ENCODE results near the gene TMEM237. TPM values are rescaled to one million over a fixed set of nuclear protein-coding genes. Genes with fewer than 3 reads are reported as not detected.
A peak's percentile ranks its signal among the peaks of the same experiment; 100 is the strongest.

Gene TMEM237
- total RNA-seq, 2 donors from 2014 or later = 17.6 to 19.3 TPM

DNA sequence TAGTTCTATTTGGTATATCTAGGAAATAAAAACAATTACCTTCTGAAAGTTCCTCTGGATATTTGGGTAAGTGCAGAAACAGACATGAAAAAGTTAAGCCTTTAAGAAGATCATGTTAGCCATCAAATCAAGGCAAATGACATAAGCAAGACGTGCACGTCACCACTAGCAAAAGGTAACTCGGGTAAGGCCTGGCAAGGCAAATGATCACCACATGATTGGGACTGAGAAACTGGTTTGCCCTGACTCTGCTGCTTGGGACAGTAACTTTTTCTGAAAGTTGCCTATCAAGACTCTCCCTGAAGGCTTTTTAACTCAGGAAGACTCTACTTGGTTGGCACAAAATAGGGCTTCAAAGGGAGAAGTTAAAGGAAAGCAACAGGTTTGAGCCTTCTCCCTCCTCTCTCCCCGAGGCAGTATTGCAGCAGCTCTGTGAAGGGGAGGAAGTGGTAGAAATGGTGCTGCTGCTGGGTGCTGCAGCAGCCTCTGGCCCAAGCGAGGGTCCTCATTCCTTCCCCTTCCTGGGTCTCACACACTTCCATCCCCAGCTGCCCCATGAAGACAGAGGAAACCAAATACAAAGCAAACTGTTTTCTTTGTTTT, 17.1 kb upstream of the TMEM237 start:
- H3K36me3 Mint-ChIP-seq (ENCODE audit: insufficient read depth in 2 of 2) = no peaks in the 10 kb centered on the region
- H3K27me3 Mint-ChIP-seq (ENCODE audit: low read depth) = no peaks in the 10 kb centered on the region
- H3K9me3 Mint-ChIP-seq = no peaks in the 10 kb centered on the region
- no peak overlapping the region for H3K4me3 Mint-ChIP-seq
- ATAC-seq (replicated peaks in 1 of 2) (no peak), DNase-seq (no peak)
- no peak overlapping the region for H3K27ac Mint-ChIP-seq
- no peaks in the 10 kb centered on the region for H3K4me1 Mint-ChIP-seq (ENCODE audit: low read depth)

DNA sequence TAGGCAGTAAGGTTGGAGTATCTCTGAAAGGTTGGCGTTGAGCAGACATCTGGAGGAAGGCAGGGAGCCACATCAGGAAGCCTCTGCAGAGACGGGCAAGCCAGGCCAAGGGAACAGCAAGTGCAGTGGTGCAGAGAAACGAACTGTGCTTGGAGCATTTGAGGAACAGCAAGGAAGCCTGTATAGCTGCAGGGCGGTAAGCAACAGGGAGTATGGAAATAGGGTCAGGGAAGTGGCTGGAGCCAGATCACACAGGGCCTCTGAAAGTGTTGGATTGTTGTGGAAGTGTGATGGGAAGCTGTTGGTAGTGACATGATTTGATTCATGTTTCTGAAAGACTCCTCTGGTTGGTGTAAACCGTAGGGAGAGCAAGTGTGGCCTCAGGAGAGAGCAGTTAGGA, 13.4 kb upstream of the TMEM237 start:
- Mint-ChIP-seq H3K36me3 (ENCODE audit: insufficient read depth in 2 of 2) (no peaks in the 10 kb centered on the region), H3K27me3 (ENCODE audit: low read depth) (peaks cover 13% of the 10 kb centered on the region), H3K9me3 (no peaks in the 10 kb centered on the region), H3K4me3 (no peak overlapping the region), H3K27ac (no peak overlapping the region), H3K4me1 (ENCODE audit: low read depth) (peaks cover 8% of the 10 kb centered on the region)
- DNase-seq (no peak), ATAC-seq (replicated peaks in 1 of 2) (no peak)

DNA sequence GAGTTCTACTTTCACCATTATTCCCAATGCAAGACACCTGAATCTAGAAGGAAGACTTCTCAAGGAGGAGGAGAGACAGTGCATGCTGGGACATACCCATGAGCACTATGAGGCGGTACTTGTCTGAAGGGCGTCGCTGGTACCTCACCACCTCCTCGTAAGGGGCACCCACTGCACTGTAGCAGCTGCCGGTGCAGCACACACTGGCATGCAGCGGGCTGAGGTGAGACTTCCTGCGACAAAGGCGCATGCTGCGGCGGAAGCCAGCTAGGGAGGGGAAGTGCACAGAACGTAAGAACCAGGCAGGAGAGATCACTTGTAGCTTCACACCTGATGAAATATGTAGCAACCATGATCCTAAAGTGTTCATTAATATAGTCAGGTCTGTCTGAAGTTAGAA, 12.8 kb upstream of the TMEM237 start:
- H3K4me3 Mint-ChIP-seq = no peak overlapping the region
- no peaks in the 10 kb centered on the region for H3K9me3 Mint-ChIP-seq
- ATAC-seq (replicated peaks in 1 of 2) (peak in 1 of 2 donors; percentile 50), DNase-seq (no peak)
- no peaks in the 10 kb centered on the region for H3K36me3 Mint-ChIP-seq (ENCODE audit: insufficient read depth in 2 of 2)
- peaks cover 8% of the 10 kb centered on the region for H3K4me1 Mint-ChIP-seq (ENCODE audit: low read depth)
- no peak overlapping the region for H3K27ac Mint-ChIP-seq
- H3K27me3 Mint-ChIP-seq (ENCODE audit: low read depth) = peaks cover 13% of the 10 kb centered on the region

DNA sequence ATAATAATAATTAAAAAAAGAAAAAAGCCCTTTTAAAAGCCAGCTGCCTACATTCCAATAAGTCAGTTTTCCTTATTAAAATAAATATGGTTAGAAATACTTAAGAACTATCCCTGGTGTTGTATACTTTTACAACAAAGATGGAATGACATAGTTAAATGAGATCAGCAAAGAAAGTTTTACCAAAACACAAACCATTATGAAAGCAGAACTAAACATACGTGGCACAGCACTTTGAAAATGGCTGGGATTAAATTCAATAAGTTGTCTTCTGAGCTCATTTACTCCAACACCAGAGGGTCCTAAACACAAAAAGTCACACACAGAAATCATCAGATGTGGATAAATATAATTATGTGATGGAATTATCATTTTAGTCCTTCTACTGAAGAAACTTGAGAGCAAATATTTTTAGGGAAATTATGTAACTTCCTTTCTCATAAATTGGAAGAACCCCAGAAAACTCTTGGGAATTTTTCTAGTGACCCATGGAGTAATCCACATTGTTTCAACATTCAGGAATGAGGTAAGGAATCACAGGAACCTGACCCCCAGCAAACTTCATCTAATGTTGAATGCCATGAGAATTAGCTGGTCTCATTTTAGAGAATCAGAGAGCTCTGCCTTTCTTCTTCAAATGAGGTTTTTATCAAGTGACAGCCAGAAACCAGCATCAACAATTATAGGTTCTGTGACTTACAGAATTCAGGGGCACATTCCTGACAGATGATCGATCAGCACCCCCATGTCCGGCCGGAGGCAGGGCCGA, 11.5 kb upstream of the TMEM237 start:
- no peaks in the 10 kb centered on the region for H3K9me3 Mint-ChIP-seq
- H3K27me3 Mint-ChIP-seq (ENCODE audit: low read depth) = peaks cover 13% of the 10 kb centered on the region
- H3K4me3 Mint-ChIP-seq = no peak overlapping the region
- H3K4me1 Mint-ChIP-seq (ENCODE audit: low read depth) = peaks cover 8% of the 10 kb centered on the region
- ATAC-seq (replicated peaks in 1 of 2) = no peak
- no peak overlapping the region for H3K27ac Mint-ChIP-seq
- no peak for DNase-seq
- no peaks in the 10 kb centered on the region for H3K36me3 Mint-ChIP-seq (ENCODE audit: insufficient read depth in 2 of 2)

DNA sequence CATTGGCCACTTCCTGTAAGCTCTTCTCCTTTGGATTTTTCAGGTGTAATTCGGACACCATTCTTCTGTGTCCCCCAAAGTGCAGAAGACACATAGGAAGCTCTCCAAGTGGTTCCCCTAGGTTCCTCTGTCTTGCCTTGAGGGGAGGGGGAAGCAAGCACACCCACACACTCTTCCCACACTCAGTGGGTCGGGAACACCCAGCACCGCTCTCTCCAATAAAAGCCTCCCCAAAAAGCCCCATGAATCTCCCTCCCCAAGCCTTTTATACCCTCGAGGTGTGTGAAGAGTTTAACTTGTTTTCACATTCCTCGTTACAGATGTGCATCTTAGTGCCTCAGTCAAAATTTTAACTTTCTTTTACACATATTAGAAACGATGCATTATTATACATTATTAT, 9.9 kb upstream of the TMEM237 start:
- H3K27me3 Mint-ChIP-seq (ENCODE audit: low read depth) = peaks cover 13% of the 10 kb centered on the region
- DNase-seq (no peak), ATAC-seq (replicated peaks in 1 of 2) (no peak)
- H3K4me1 Mint-ChIP-seq (ENCODE audit: low read depth) = peaks cover 8% of the 10 kb centered on the region
- H3K4me3 Mint-ChIP-seq = no peak overlapping the region
- H3K36me3 Mint-ChIP-seq (ENCODE audit: insufficient read depth in 2 of 2) = no peaks in the 10 kb centered on the region
- no peaks in the 10 kb centered on the region for H3K9me3 Mint-ChIP-seq
- no peak overlapping the region for H3K27ac Mint-ChIP-seq

DNA sequence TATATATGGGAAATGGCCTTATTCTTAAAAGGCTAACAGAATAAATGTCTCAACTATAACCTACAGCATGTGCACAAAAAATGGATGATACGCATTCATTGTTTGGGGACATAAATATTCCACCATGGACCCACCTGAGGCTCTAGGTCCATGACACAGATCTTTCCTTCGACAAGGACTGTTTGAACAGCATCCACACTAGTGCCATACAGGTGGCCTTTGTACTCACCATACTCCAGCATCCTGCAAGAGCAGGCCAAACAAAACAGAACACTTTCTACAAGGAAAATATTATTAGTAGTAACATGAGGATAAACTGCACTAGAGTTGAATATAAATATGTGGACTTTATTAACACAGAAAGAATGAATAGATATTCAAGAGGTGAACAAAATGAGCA, 6.1 kb upstream of the TMEM237 start:
- no peak for DNase-seq
- Mint-ChIP-seq H3K9me3 (no peaks in the 10 kb centered on the region), H3K27me3 (ENCODE audit: low read depth) (peaks cover 13% of the 10 kb centered on the region), H3K4me1 (ENCODE audit: low read depth) (peaks cover 8% of the 10 kb centered on the region), H3K4me3 (no peak overlapping the region), H3K27ac (no peak overlapping the region), H3K36me3 (ENCODE audit: insufficient read depth in 2 of 2) (no peaks in the 10 kb centered on the region)
- no peak for ATAC-seq (replicated peaks in 1 of 2)

DNA sequence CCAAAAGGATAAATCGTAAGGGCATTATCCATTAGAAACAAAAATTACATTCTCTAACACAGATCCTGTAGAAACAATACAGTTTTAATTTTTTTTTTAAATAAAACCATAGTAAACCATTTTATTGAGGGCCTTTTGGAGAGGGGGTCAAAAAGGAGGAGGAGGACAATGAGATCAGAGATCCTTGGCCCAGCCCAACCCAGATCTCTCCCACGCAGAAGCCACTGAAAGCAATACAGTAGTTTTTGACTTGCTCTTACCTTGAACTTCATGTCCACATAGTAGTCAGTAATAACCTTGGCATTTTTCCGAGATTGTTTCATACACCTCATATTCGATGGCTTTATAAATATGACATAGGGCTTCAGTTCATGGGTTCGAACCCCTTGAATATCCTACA, 4.1 kb upstream of the TMEM237 start:
- ATAC-seq (replicated peaks in 1 of 2) = no peak
- Mint-ChIP-seq H3K36me3 (ENCODE audit: insufficient read depth in 2 of 2) (peaks cover 1 to 4% of the 10 kb centered on the region in 2 donors), H3K4me1 (ENCODE audit: low read depth) (peaks cover 12% of the 10 kb centered on the region), H3K4me3 (no peak overlapping the region), H3K27ac (no peak overlapping the region), H3K9me3 (no peaks in the 10 kb centered on the region), H3K27me3 (ENCODE audit: low read depth) (peaks cover 4% of the 10 kb centered on the region)
- DNase-seq = no peak

DNA sequence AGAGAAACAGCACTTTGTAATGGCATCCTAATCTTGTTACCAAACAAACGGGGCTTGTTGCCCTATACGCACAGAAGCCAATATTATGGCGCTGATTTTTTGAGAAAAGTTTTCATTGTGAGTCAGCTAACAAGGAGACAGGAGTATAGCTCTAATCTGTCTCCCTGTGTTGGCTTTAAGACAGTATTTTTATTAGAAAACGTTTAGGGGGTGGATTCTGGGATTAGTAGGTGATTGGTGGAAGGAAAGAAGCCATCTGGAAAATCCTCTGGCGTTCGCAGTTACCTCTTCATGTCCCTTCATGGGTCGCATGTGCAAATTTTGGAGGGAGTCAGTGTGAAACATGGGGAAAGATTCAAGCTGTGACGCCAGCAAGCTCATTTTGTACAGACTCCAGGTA, 698 bp upstream of the TMEM237 start:
- peaks cover 27% of the 10 kb centered on the region for H3K4me1 Mint-ChIP-seq (ENCODE audit: low read depth)
- ATAC-seq (replicated peaks in 1 of 2) (no peak), DNase-seq (no peak)
- H3K27me3 Mint-ChIP-seq (ENCODE audit: low read depth) = no peaks in the 10 kb centered on the region
- H3K27ac Mint-ChIP-seq = peak overlapping the region; percentile 76
- peaks cover 1 to 6% of the 10 kb centered on the region in 2 donors for H3K36me3 Mint-ChIP-seq (ENCODE audit: insufficient read depth in 2 of 2)
- peak overlapping the region; percentile 79 to 91 for H3K4me3 Mint-ChIP-seq
- H3K9me3 Mint-ChIP-seq = no peaks in the 10 kb centered on the region

DNA sequence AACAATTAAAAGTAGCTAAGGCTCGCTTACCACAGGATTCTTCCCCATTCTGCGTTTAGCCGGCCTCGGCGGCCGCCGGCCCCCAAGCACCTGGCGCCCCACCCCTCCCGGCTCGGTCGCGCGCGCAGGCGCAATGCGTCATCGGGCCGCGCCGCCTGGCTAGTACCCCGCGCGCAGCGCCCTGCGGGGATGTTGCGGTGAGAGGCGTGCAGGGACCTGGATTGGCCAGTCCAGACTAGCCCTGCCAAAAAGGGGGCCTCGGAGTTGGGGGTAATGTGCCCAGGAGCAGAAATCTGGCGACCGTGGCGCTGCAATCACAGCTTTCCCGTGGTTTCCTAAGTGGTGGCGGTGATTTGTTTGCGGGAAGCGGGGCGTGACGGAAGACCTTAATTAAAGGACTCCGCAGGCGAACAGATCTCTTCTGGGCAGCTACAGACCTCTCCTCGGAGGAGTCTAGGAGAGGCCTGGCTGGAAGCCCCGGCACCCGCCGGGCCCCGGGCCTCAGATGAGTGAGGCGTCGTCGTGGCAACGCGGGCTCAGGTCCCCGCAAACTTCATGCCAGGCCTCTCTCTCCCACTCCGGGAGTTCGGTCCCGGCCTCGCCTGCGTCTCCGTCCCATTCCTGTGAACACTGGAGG, 606 bp downstream of the TMEM237 start:
- Mint-ChIP-seq H3K9me3 (no peaks in the 10 kb centered on the region), H3K36me3 (ENCODE audit: insufficient read depth in 2 of 2) (peaks cover 1 to 6% of the 10 kb centered on the region in 2 donors), H3K27ac (peak overlapping the region; percentile 70), H3K4me3 (peak overlapping the region; percentile 79 to 91), H3K4me1 (ENCODE audit: low read depth) (peaks cover 30% of the 10 kb centered on the region), H3K27me3 (ENCODE audit: low read depth) (no peaks in the 10 kb centered on the region)
- DNase-seq = peak; percentile 88 to 92
- peak; percentile 87 to 90 for ATAC-seq (replicated peaks in 1 of 2)

DNA sequence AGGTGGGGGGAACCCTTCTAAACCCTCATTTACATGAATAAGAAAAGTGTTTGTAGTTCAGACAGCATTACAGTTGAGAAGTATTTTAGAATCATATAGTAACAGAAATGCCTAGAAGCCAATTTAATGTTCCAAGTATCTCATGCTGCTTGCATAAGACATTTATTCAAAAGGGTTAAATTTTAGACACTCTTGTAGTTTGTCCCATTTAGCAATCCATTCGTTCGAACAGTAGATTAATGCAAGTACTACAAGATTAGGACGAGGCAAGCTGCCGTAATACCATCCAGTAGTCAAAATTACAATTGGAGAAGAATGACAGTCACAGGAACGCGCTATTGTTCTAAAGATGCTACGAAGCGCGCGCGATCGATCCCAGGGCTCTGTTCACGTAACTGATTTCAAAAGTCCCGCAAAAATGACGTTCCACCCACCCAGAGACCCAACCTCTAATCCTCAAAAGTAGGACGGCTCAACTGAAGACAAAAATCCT, 1.2 kb downstream of the TMEM237 start:
- peak overlapping the region; percentile 70 for H3K27ac Mint-ChIP-seq
- peaks cover 30% of the 10 kb centered on the region for H3K4me1 Mint-ChIP-seq (ENCODE audit: low read depth)
- ATAC-seq (replicated peaks in 1 of 2) = peak; percentile 43 to 46
- H3K36me3 Mint-ChIP-seq (ENCODE audit: insufficient read depth in 2 of 2) = peaks cover 1 to 6% of the 10 kb centered on the region in 2 donors
- DNase-seq = no peak
- no peaks in the 10 kb centered on the region for H3K27me3 Mint-ChIP-seq (ENCODE audit: low read depth)
- H3K9me3 Mint-ChIP-seq = no peaks in the 10 kb centered on the region
- H3K4me3 Mint-ChIP-seq = peak overlapping the region; percentile 79 to 91

DNA sequence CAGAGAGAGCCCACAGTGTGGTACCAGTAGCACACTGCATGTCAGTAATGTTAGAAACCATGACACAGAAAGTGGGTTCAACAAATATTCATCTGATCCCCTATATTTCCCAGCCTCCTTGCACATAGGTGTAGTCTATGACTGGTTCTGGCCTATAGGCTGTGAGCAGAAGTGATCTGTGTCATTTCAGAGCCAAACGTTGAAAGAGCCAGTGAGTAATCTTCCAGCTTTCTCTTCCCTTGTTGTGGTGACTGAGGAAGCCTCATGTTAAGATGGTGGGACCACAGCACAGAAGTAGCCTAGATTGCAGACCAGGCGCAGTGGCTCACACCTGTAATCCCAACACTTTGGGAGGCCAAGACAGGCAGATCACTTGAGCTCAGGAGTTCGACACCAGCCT, 4.1 kb downstream of the TMEM237 start:
- no peaks in the 10 kb centered on the region for H3K27me3 Mint-ChIP-seq (ENCODE audit: low read depth)
- H3K27ac Mint-ChIP-seq = no peak overlapping the region
- no peaks in the 10 kb centered on the region for H3K9me3 Mint-ChIP-seq
- no peak overlapping the region for H3K4me3 Mint-ChIP-seq
- ATAC-seq (replicated peaks in 1 of 2) (peak; percentile 59 to 71), DNase-seq (peak; percentile 16 to 33)
- peaks cover 4 to 8% of the 10 kb centered on the region in 2 donors for H3K36me3 Mint-ChIP-seq (ENCODE audit: insufficient read depth in 2 of 2)
- H3K4me1 Mint-ChIP-seq (ENCODE audit: low read depth) = peaks cover 28% of the 10 kb centered on the region

DNA sequence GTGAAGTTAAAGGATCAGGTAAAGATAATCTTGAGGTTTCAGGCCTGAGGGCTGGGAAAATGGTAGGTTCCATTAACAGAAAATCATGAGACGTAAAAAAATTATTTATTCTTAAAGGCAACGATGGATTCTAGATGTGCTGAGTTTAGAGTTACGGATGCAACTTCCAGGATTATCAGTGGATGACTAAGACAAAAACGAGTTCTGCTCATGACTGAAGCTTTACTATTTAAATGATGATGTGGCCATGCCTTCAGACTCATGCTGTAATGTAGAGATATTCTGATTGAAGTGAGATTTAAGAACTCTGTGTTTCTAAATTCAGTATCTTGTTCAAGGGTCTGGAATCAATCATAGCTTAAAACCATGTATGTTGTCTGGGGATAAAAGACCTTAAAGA, 5.0 kb downstream of the TMEM237 start:
- Mint-ChIP-seq H3K9me3 (no peaks in the 10 kb centered on the region), H3K4me3 (no peak overlapping the region), H3K36me3 (ENCODE audit: insufficient read depth in 2 of 2) (peaks cover 4 to 8% of the 10 kb centered on the region in 2 donors), H3K27ac (peak overlapping the region; percentile 25), H3K4me1 (ENCODE audit: low read depth) (peaks cover 20% of the 10 kb centered on the region), H3K27me3 (ENCODE audit: low read depth) (no peaks in the 10 kb centered on the region)
- no peak for DNase-seq
- no peak for ATAC-seq (replicated peaks in 1 of 2)

DNA sequence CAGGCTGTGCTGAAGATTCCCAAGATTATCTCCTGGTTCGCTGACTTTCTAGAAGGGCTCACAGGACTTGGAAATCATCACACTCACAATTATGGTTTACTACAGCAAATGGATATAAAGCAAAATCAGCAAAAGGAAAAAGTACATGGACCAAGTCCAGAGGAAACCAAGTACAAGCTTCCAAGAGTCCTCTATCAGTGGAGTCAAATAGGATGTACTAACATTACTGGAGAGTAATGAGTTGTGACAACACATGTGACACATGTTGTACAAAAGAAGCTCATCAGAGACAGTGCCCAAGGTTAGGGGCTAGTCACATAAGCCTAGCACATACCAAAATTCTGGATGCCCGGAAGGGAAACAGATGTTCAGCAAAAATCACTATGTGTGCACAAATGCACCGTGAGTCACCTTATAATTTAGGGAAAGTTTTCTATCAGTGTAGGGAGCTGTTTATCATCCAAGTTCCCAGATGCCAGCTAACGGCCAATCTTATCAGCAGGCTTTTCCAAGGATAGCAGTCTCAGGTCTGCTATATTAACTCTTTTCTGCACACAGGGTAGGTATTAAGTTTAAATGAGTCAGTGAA, 9.5 kb downstream of the TMEM237 start:
- H3K4me1 Mint-ChIP-seq (ENCODE audit: low read depth) = peaks cover under 1% of the 10 kb centered on the region
- no peak overlapping the region for H3K4me3 Mint-ChIP-seq
- H3K27me3 Mint-ChIP-seq (ENCODE audit: low read depth) = no peaks in the 10 kb centered on the region
- DNase-seq (no peak), ATAC-seq (replicated peaks in 1 of 2) (no peak)
- H3K27ac Mint-ChIP-seq = no peak overlapping the region
- peaks cover 5 to 8% of the 10 kb centered on the region in 2 donors for H3K36me3 Mint-ChIP-seq (ENCODE audit: insufficient read depth in 2 of 2)
- H3K9me3 Mint-ChIP-seq = no peaks in the 10 kb centered on the region

All from activated T-cell treated with anti-CD3 and anti-CD28 coated beads, Interleukin-2, amount 50 U/mL, for 72 hours (primary cell).